WERI-Rb-1 (cell line): ENCODE results near the gene NUP155.
"Not testable (repeated sequence)": the region's sequence is repeated elsewhere in the genome, so short reads cannot be mapped to it uniquely, and the experiment has no call there.

Experiments used
- DNase-seq: peaks from one replicate; pipeline ENCODE4 v3.0.0-alpha.2; 2020
- H3K27ac ChIP-seq: fragments of 250-450 bp; sonication (Bioruptor Pico); 2 replicates; pipeline ENCODE4 v1.5.1; 2020; ENCODE audit warnings: mild to moderate bottlenecking, moderate library complexity
- H3K27me3 ChIP-seq: fragments of 250-450 bp; sonication (Bioruptor Pico); 2 replicates; pipeline ENCODE4 v1.5.1; 2021; ENCODE audit warnings: mild to moderate bottlenecking, low read depth, moderate library complexity; ENCODE audit not compliant: insufficient read depth, severe bottlenecking
- H3K36me3 ChIP-seq: fragments of 250-450 bp; sonication (Bioruptor Pico); 2 replicates; pipeline ENCODE4 v1.5.1; 2020; ENCODE audit warnings: mild to moderate bottlenecking, moderate library complexity
- H3K4me3 ChIP-seq: 2 replicates; pipeline ENCODE4 v1.5.1; 2011; ENCODE audit warnings: low read depth, mild to moderate bottlenecking, control low read depth, low read length
- H3K9me3 ChIP-seq: fragments of 250-450 bp; sonication (Bioruptor Pico); 2 replicates; pipeline ENCODE4 v1.5.1; 2021; ENCODE audit warnings: mild to moderate bottlenecking, moderate library complexity; ENCODE audit not compliant: severe bottlenecking
- TF ChIP-seq, protein P1 (sequence below): IDR thresholded peaks from 2 replicates; pipeline ENCODE4 v1.5.1; 2011; ENCODE audit warnings: low read depth, mild to moderate bottlenecking, control low read depth, inconsistent platforms, low read length

NUP155 gene

DNA sequence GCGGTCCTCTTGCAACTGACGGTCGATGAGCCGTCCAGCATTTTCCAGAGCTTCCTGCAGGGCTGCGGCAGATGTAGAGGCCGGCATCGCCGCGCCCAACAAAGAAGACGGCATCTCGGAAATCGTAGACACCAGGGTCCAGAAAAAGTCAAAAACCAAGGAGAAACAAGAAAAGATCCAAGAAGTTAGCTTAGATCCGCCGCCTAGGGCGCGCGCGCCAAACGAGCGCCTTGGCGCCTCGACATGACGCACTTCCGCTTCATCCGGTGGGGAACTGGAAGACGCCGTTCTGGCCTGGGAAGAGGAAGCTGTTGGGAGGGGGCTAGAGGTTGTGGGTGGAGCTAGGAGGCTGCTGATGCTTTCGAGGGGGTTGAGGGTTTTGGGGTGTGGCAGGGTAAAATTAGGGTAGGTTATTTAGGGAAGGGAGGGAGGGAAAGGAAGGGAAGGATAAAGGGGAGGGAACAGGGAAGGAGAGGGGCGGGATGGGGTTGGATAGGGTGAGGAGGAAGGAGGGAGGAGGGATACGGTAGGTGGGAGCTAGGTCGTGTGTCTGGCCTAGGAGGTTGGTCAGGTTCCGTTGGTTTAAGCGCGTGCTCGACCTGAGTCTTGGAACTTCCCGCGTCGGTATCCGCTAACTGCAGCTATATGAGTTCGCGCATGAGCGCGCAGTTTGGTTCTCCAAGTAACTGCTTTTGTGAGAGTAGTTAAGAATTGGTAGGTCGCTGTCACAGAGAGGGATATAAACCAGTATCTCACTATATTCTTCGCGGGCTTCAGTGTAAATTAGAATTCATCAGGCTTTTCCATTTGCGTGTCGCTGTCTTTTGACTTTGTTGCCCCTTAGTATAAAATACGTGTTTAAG, at the start of gene NUP155:
TSS of gene NUP155 (minus strand) at position 243 of the 863 bp plus-strand sequence. CDS start at position 114, 129 bp downstream.
- Histone ChIP-seq H3K4me3 (peak within 1 kb of the TSS; percentile 100), H3K27ac (peak within 1 kb of the TSS; percentile 95), H3K36me3 (peaks cover 26% of the 10 kb centered on the region), H3K27me3 (no peaks in the 10 kb centered on the region), H3K9me3 (no peaks in the 10 kb centered on the region)
- TF ChIP-seq, protein P1, sequence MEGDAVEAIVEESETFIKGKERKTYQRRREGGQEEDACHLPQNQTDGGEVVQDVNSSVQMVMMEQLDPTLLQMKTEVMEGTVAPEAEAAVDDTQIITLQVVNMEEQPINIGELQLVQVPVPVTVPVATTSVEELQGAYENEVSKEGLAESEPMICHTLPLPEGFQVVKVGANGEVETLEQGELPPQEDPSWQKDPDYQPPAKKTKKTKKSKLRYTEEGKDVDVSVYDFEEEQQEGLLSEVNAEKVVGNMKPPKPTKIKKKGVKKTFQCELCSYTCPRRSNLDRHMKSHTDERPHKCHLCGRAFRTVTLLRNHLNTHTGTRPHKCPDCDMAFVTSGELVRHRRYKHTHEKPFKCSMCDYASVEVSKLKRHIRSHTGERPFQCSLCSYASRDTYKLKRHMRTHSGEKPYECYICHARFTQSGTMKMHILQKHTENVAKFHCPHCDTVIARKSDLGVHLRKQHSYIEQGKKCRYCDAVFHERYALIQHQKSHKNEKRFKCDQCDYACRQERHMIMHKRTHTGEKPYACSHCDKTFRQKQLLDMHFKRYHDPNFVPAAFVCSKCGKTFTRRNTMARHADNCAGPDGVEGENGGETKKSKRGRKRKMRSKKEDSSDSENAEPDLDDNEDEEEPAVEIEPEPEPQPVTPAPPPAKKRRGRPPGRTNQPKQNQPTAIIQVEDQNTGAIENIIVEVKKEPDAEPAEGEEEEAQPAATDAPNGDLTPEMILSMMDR, result no peak
- DNase-seq, result peak; percentile 93

DNA sequence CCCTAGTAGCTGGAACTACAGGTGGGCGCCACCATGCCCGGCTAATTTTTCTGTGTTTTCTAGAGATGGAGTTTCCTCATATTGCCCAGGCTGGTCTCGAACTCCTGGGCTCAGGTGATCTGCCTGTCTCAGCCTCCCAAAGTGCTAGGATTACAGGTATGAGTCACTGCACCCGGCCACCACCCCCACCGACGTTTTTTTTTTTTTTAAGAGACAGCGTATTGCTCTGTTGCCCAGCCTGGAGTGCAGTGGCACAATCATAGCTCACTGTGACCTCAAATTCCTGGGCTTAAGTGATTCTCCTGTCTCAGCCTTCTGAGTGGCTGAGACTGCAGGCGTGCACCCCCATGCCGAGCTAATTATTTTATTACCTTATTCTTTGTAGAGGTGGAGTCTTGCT, 46.4 kb upstream of the NUP155 start:
- H3K9me3 ChIP-seq, result no peaks in the 10 kb centered on the region
- no peak overlapping the region for H3K27ac ChIP-seq
- no peaks in the 10 kb centered on the region for H3K27me3 ChIP-seq
- H3K36me3 ChIP-seq, result peaks cover 6% of the 10 kb centered on the region
- TF ChIP-seq, protein P1, result no peak
- no peak overlapping the region for H3K4me3 ChIP-seq
- DNase-seq, result no peak

DNA sequence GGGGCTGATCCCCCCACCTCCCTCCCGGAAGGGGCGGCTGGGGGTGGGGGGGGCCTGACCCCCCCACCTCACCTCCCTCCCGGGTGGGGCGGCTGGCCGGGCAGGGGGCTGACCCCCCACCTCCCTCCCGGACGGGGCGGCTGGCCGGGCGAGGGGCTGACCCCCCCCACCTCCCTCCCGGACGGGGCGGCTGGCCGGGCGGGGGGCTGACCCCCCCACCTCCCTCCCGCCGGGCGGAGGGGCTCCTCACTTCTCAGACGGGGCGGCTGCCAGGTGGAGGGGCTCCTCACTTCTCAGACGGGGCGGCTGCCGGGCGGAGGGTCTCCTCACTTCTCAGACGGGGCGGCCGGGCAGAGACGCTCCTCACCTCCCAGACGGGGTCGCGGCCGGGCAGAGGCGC, 44.5 kb upstream of the NUP155 start:
- not testable (repeated sequence) for H3K36me3 ChIP-seq, H3K27me3 ChIP-seq, H3K27ac ChIP-seq, H3K9me3 ChIP-seq, H3K4me3 ChIP-seq, DNase-seq

DNA sequence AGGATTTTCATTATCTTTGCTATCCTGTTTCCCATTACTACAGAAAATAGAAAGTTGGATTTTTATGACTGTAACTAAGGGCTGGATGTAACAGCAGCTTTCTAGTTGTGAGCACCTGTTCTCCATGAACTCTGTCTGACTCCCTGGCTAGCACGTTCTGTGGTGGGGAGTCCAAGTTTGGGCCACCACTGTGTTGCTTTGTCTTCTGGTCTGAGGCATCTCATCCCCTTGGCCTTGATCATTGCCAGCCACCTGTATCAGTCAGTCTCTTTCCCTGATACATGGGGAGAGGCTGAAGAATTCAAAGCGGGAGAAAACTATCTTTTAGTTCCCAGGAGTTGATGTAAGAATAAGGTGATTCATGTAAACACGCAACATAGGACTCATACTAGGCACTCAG, 41.6 kb upstream of the NUP155 start:
- Histone ChIP-seq H3K27me3 (no peaks in the 10 kb centered on the region), H3K4me3 (no peak overlapping the region), H3K27ac (no peak overlapping the region), H3K9me3 (no peaks in the 10 kb centered on the region), H3K36me3 (peaks cover 1% of the 10 kb centered on the region; the same call in 1 of the 2 replicates)
- TF ChIP-seq, protein P1, result no peak
- no peak for DNase-seq

DNA sequence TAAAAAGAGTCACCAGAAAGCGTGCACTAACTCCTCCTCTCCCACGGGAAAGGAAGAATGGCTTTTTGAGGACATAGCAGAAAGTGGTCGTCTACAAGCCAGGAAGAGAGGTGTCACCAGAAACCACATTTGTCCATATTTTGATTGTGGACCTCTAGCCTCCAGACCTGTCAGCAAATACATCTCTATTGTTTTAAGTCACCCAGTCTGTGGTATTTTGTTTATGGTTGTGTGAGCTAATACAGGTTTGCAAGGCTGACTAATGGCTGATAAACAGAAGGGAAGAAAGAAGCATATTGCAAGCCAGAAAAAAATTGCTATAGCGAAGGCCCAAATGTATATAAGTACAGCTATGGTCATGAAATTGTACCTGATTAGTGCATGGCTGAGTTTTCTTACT, 29.6 kb upstream of the NUP155 start:
- H3K4me3 ChIP-seq, result no peak overlapping the region
- H3K27ac ChIP-seq, result no peak overlapping the region
- no peaks in the 10 kb centered on the region for H3K27me3 ChIP-seq
- TF ChIP-seq, protein P1, result no peak
- DNase-seq, result no peak
- H3K9me3 ChIP-seq, result no peaks in the 10 kb centered on the region
- H3K36me3 ChIP-seq, result peaks cover 24% of the 10 kb centered on the region

DNA sequence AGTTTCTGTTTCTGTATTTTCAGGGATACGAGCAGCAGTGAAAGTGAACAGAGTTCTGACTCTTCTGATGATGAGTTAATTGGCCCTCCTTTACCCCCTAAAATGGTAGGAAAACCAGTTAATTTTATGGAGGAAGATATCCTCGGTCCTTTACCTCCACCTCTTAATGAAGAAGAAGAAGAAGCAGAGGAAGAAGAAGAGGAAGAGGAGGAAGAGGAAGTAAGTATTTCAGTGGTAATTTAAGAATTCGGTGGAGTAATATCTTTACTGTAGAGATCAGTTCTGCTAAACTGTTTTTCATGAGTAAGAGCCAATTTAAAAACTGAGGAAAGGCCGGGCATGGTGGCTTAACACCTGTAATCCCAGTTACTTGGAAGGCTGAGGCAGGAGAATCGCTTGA, 25.4 kb upstream of the NUP155 start:
- H3K36me3 ChIP-seq, result peaks cover 60% of the 10 kb centered on the region
- no peak for DNase-seq
- H3K9me3 ChIP-seq, result no peaks in the 10 kb centered on the region

More for the DNA sequence above, 25.4 kb upstream of the NUP155 start:
- Histone ChIP-seq H3K27me3 (no peaks in the 10 kb centered on the region), H3K27ac (no peak overlapping the region), H3K4me3 (no peak overlapping the region)
- TF ChIP-seq, protein P1, result no peak
